ENCODE data around the gene JMJD4. TPM values are rescaled to one million over a fixed set of nuclear protein-coding genes. Genes with fewer than 3 reads are reported as not detected.

Gene JMJD4
- total and polyA plus RNA-seq, 4 donors: 10.6 to 14.4 (median 12.6) TPM

GRCh38 chr1:227777646-227778045 lies 42.5 kb upstream of the JMJD4 start:
- ATAC-seq (ENCODE audit: low FRiP score) (no peak), DNase-seq (no peak)
- no peaks in the 10 kb centered on the region for H3K27me3 ChIP-seq (ENCODE audit: control insufficient read depth in 1 of 2, insufficient read depth in 2 of 2, low read length in 1 of 2)
- H3K9me3 ChIP-seq (ENCODE audit: control insufficient read depth, low read length): no peaks in the 10 kb centered on the region
- intact Hi-C loops (cut with DNase I): no loop called here
- H3K27ac ChIP-seq (ENCODE audit: low read depth in 1 of 2, low read length in 2 of 2): no peak overlapping the region
- H3K36me3 ChIP-seq (ENCODE audit: control insufficient read depth in 1 of 2, insufficient read depth in 2 of 2, low read length in 1 of 2): no peaks in the 10 kb centered on the region
- H3K4me1 ChIP-seq (ENCODE audit: control insufficient read depth in 1 of 2, insufficient read depth in 2 of 2, low read length in 2 of 2): no peaks in the 10 kb centered on the region
- 97% methylated on average over 4 of the region's 4 CpGs for WGBS, 2 donors
- H3K4me3 ChIP-seq (ENCODE audit: low read length in 2 of 2): no peak overlapping the region

DNA sequence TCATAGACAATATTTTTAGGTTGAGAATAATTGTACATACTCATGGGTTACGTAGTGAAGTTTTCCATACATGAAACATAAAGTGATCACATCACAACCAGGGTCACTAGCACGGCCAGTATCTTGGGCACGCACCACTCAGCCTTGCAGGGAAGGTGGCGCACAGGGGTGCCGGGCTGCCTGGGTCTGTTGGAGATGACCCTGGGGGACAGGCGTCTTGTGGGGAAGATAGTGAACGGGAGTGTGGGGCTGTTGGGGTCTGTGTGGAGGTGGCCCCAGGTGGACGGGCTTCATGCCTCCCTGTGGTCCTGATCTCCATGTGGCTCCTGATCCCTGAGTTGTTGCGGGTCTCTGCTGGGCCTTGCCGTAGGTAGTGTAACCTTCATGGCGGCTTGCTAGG lies 42.1 kb upstream of the JMJD4 start:
- peak in 1 of 2 donors; percentile 57 for DNase-seq
- Histone ChIP-seq H3K4me1 (ENCODE audit: control insufficient read depth in 1 of 2, insufficient read depth in 2 of 2, low read length in 2 of 2) (no peaks in the 10 kb centered on the region), H3K27me3 (ENCODE audit: control insufficient read depth in 1 of 2, insufficient read depth in 2 of 2, low read length in 1 of 2) (no peaks in the 10 kb centered on the region), H3K27ac (ENCODE audit: low read depth in 1 of 2, low read length in 2 of 2) (no peak overlapping the region), H3K4me3 (ENCODE audit: low read length in 2 of 2) (no peak overlapping the region), H3K36me3 (ENCODE audit: control insufficient read depth in 1 of 2, insufficient read depth in 2 of 2, low read length in 1 of 2) (no peaks in the 10 kb centered on the region), H3K9me3 (ENCODE audit: control insufficient read depth, low read length) (no peaks in the 10 kb centered on the region)
- no peak for ATAC-seq (ENCODE audit: low FRiP score)
- intact Hi-C loops (cut with DNase I): no loop called here
- 86 to 91% methylated on average over 11 of the region's 11 CpGs for WGBS, 2 donors

GRCh38 chr1:227776331-227776771 lies 41.2 kb upstream of the JMJD4 start:
- 94% methylated on average over 7 of the region's 7 CpGs for WGBS, 2 donors

GRCh38 chr1:227775841-227776240 lies 40.7 kb upstream of the JMJD4 start:
- Histone ChIP-seq H3K9me3 (ENCODE audit: control insufficient read depth, low read length) (no peaks in the 10 kb centered on the region), H3K27me3 (ENCODE audit: control insufficient read depth in 1 of 2, insufficient read depth in 2 of 2, low read length in 1 of 2) (no peaks in the 10 kb centered on the region), H3K4me3 (ENCODE audit: low read length in 2 of 2) (no peak overlapping the region), H3K27ac (ENCODE audit: low read depth in 1 of 2, low read length in 2 of 2) (no peak overlapping the region), H3K36me3 (ENCODE audit: control insufficient read depth in 1 of 2, insufficient read depth in 2 of 2, low read length in 1 of 2) (no peaks in the 10 kb centered on the region), H3K4me1 (ENCODE audit: control insufficient read depth in 1 of 2, insufficient read depth in 2 of 2, low read length in 2 of 2) (no peaks in the 10 kb centered on the region)
- DNase-seq (no peak), ATAC-seq (ENCODE audit: low FRiP score) (no peak)
- intact Hi-C loops (cut with DNase I): no loop called here
- 94 to 97% methylated on average over 10 of the region's 10 CpGs for WGBS, 2 donors

More at GRCh38 chr1:227776331-227776771, 41.2 kb upstream of the JMJD4 start:
- DNase-seq: no peak
- Histone ChIP-seq H3K9me3 (ENCODE audit: control insufficient read depth, low read length) (no peaks in the 10 kb centered on the region), H3K27me3 (ENCODE audit: control insufficient read depth in 1 of 2, insufficient read depth in 2 of 2, low read length in 1 of 2) (no peaks in the 10 kb centered on the region), H3K27ac (ENCODE audit: low read depth in 1 of 2, low read length in 2 of 2) (no peak overlapping the region), H3K36me3 (ENCODE audit: control insufficient read depth in 1 of 2, insufficient read depth in 2 of 2, low read length in 1 of 2) (no peaks in the 10 kb centered on the region), H3K4me1 (ENCODE audit: control insufficient read depth in 1 of 2, insufficient read depth in 2 of 2, low read length in 2 of 2) (no peaks in the 10 kb centered on the region), H3K4me3 (ENCODE audit: low read length in 2 of 2) (no peak overlapping the region)
- ATAC-seq (ENCODE audit: low FRiP score): no peak
- intact Hi-C loops (cut with DNase I): no loop called here

DNA sequence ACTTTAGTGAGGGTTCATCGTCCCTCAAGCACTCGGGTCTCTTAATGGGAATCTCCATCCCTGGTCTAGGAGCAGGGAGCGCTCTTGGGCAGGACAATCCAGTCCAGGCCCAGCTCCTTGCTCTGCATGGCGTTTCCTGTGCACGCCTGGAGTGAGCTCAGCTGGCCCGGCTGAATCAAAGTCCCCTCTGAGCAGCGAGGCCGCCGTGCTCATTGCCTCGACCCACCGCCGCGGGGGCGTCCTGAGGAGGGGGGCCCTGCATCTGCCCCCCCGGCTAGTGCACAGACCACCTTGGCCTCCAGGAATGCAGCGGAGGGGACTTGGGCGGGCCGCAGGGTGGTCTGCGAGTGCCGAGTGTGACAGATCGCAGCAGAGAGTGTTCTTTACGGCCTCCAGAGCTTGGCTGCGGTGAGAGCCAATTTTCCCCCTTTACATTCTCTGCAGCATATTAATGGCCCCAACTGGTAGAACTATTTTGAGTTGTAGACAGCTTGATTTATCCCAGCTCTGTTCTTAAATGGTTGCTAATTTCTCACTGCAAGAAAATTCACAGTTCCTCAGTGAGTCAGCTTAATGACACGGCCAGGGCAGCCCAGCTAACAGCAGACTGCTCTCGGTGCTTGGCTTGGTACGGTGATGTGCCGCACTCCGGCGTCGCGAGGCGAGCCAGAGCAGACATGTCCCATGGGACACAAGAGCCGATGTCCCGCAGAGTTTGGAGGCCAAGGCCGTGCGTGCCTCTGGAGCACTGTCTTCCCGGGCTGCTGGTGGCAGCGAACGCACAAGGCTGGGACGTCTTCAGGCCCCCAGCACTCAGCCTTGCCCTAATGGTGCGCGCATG lies 39.9 kb upstream of the JMJD4 start:
- peak in 1 of 2 donors; percentile 81 for DNase-seq
- Histone ChIP-seq H3K9me3 (ENCODE audit: control insufficient read depth, low read length) (no peaks in the 10 kb centered on the region), H3K4me1 (ENCODE audit: control insufficient read depth in 1 of 2, insufficient read depth in 2 of 2, low read length in 2 of 2) (no peaks in the 10 kb centered on the region), H3K27ac (ENCODE audit: low read depth in 1 of 2, low read length in 2 of 2) (peak overlapping the region in 1 of 2 donors; percentile 6), H3K36me3 (ENCODE audit: control insufficient read depth in 1 of 2, insufficient read depth in 2 of 2, low read length in 1 of 2) (no peaks in the 10 kb centered on the region), H3K4me3 (ENCODE audit: low read length in 2 of 2) (no peak overlapping the region), H3K27me3 (ENCODE audit: control insufficient read depth in 1 of 2, insufficient read depth in 2 of 2, low read length in 1 of 2) (no peaks in the 10 kb centered on the region)
- ATAC-seq (ENCODE audit: low FRiP score): peak; percentile 51
- WGBS, 2 donors: 22 to 35% methylated on average over 42 of the region's 42 CpGs
- intact Hi-C loops (cut with DNase I): no loop called here

DNA sequence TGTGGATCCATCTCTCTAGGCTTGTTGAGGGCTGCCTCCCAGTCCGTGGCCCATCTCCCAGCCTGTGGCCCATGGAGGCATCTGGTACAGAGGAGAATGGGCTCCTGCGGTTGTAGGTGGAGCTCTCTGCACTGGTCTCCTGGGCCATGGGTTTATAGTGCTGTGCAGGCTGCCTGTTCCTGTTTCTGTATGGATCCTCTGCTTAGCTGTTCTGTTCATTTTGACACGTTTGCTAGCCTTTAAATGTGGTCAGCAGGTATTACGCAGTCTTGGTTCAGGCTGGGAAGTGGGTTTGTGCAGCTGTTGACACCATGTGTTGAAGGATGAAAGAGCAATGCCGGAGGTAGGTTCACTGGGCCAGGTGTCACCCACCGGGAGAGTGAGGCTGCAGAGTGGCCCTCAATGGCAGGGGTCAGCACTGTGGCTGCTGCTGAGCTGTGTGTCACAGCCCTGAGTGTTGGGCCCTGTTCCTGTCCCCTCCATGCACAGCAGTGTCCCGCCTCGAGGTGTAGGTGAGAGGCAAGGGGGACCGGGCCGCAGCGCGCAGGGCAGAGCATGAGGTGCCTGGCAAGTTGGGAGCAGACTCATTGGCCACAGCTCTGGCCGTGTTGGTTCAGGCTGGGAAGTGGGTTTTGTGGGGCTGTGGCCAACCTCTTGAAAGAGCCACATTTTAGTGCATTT lies 39.1 kb upstream of the JMJD4 start:
- no peaks in the 10 kb centered on the region for H3K27me3 ChIP-seq (ENCODE audit: control insufficient read depth in 1 of 2, insufficient read depth in 2 of 2, low read length in 1 of 2)
- no peaks in the 10 kb centered on the region for H3K4me1 ChIP-seq (ENCODE audit: control insufficient read depth in 1 of 2, insufficient read depth in 2 of 2, low read length in 2 of 2)
- no peak overlapping the region for H3K4me3 ChIP-seq (ENCODE audit: low read length in 2 of 2)
- peak overlapping the region in 1 of 2 donors; percentile 6 for H3K27ac ChIP-seq (ENCODE audit: low read depth in 1 of 2, low read length in 2 of 2)
- no peaks in the 10 kb centered on the region for H3K9me3 ChIP-seq (ENCODE audit: control insufficient read depth, low read length)
- intact Hi-C loops (cut with DNase I): no loop called here
- ATAC-seq (ENCODE audit: low FRiP score) (no peak), DNase-seq (peak in 1 of 2 donors; percentile 71)
- 90 to 91% methylated on average over 13 of the region's 13 CpGs for WGBS, 2 donors
- H3K36me3 ChIP-seq (ENCODE audit: control insufficient read depth in 1 of 2, insufficient read depth in 2 of 2, low read length in 1 of 2): no peaks in the 10 kb centered on the region

- DNase-seq (peak in 1 of 2 donors; percentile 43), ATAC-seq (ENCODE audit: low FRiP score) (no peak)
- intact Hi-C loops (cut with DNase I): no loop called here
- Histone ChIP-seq H3K36me3 (ENCODE audit: control insufficient read depth in 1 of 2, insufficient read depth in 2 of 2, low read length in 1 of 2) (no peaks in the 10 kb centered on the region), H3K4me1 (ENCODE audit: control insufficient read depth in 1 of 2, insufficient read depth in 2 of 2, low read length in 2 of 2) (no peaks in the 10 kb centered on the region), H3K9me3 (ENCODE audit: control insufficient read depth, low read length) (no peaks in the 10 kb centered on the region), H3K4me3 (ENCODE audit: low read length in 2 of 2) (no peak overlapping the region), H3K27ac (ENCODE audit: low read depth in 1 of 2, low read length in 2 of 2) (no peak overlapping the region), H3K27me3 (ENCODE audit: control insufficient read depth in 1 of 2, insufficient read depth in 2 of 2, low read length in 1 of 2) (no peaks in the 10 kb centered on the region)
- 89 to 96% methylated on average over 15 of the region's 15 CpGs for WGBS, 2 donors
Observed at GRCh38 chr1:227773558-227773957, 38.5 kb upstream of the JMJD4 start.

DNA sequence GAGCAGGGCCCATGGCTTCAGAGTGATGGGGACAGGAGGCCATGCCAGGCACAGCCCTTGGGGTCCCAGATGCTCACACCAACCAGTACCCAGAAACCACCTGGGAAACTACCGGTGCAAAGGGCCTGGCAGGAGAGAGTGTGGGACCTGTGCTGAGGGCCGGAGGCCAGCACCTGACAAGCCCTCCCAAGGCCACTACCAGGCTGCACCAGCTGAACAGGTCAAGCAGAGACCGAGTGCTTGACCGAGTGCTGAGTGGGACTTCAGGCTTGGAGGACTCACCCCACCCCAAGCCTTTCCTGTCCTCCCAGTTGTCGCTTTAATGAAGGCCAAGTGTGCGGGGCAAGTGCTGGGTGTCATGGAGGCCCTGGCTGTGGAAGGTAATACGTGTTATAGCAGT lies 36.7 kb upstream of the JMJD4 start:
- H3K4me1 ChIP-seq (ENCODE audit: control insufficient read depth in 1 of 2, insufficient read depth in 2 of 2, low read length in 2 of 2): no peaks in the 10 kb centered on the region
- no peaks in the 10 kb centered on the region for H3K9me3 ChIP-seq (ENCODE audit: control insufficient read depth, low read length)
- H3K27me3 ChIP-seq (ENCODE audit: control insufficient read depth in 1 of 2, insufficient read depth in 2 of 2, low read length in 1 of 2): no peaks in the 10 kb centered on the region
- H3K36me3 ChIP-seq (ENCODE audit: control insufficient read depth in 1 of 2, insufficient read depth in 2 of 2, low read length in 1 of 2): peaks cover 0 to 9% of the 10 kb centered on the region in 2 donors
- intact Hi-C loops (cut with DNase I): no loop called here
- no peak for ATAC-seq (ENCODE audit: low FRiP score)
- DNase-seq: peak in 1 of 2 donors; percentile 33
- WGBS, 2 donors: 95 to 98% methylated on average over 7 of the region's 7 CpGs
- H3K27ac ChIP-seq (ENCODE audit: low read depth in 1 of 2, low read length in 2 of 2): no peak overlapping the region
- H3K4me3 ChIP-seq (ENCODE audit: low read length in 2 of 2): no peak overlapping the region

All from aorta (tissue), 5 donors.